HG03378 (cell line): ENCODE results near the gene UBE2M.
"Not testable (repeated sequence)": the region's sequence is repeated elsewhere in the genome, so short reads cannot be mapped to it uniquely, and the experiment has no call there.

Source experiments
- ATAC-seq: cut with Tn5 transposase; IDR thresholded peaks from one replicate; pipeline ENCODE4 v1.9.1; 2021; ENCODE audit warnings: mild to moderate bottlenecking, moderate library complexity; ENCODE audit not compliant: unreplicated experiment

UBE2M gene

GRCh38 chr19:58513694-58514563, 44.5 kb downstream of the UBE2M start:
- peak; percentile 58 for ATAC-seq

- ATAC-seq: no peak
These were observed 45.2 kb downstream of the UBE2M start for GRCh38 chr19:58513213-58513693.

GRCh38 chr19:58511353-58512208, 46.8 kb downstream of the UBE2M start, which contains the start of gene SLC27A5:
Gene SLC27A5 (minus strand): TSS chr19:58511992. CDS start chr19:58511955, 37 bp downstream.
- no peak for ATAC-seq

- no peak for ATAC-seq
These were observed 48.1 kb downstream of the UBE2M start for GRCh38 chr19:58510084-58510862.

- ATAC-seq: no peak
These were observed 48.7 kb downstream of the UBE2M start for GRCh38 chr19:58509731-58510083.

- ATAC-seq: not testable (repeated sequence)
These were observed 50.7 kb downstream of the UBE2M start for GRCh38 chr19:58507602-58508223.
